Mucosa of descending colon (tissue), 3 donors: ENCODE measurements around the gene TMEM81. TPM values are rescaled to one million over a fixed set of nuclear protein-coding genes. Genes with fewer than 3 reads are reported as not detected.

ENCODE experiments used
- ATAC-seq: fragments of 200-7000 bp; cut with Tn5 transposase; one replicate; pipeline ENCODE4 v1.9.1; 2020; ENCODE audit warnings: mild to moderate bottlenecking, moderate library complexity
- DNase-seq, 3 donors: peaks; one replicate each; pipeline ENCODE4 v3.0.0-alpha.2; 2020
- H3K36me3 ChIP-seq: fragments of 200-600 bp; one replicate; pipeline ENCODE4 v1.8.0; 2021; ENCODE audit warnings: low read depth, mild to moderate bottlenecking
- H3K4me1 ChIP-seq: fragments of 200-600 bp; one replicate; pipeline ENCODE4 v1.8.0; 2021; ENCODE audit warnings: low read depth, mild to moderate bottlenecking
- H3K4me3 ChIP-seq: fragments of 200-600 bp; one replicate; pipeline ENCODE4 v1.8.0; 2021; ENCODE audit warnings: mild to moderate bottlenecking
- H3K9me3 ChIP-seq: fragments of 200-600 bp; one replicate; pipeline ENCODE4 v1.8.0; 2021; ENCODE audit warnings: mild to moderate bottlenecking
- CTCF ChIP-seq: fragments of 200-600 bp; IDR thresholded peaks from one replicate; pipeline ENCODE4 v1.8.0; 2022; ENCODE audit warnings: antibody characterized with exemption, mild to moderate bottlenecking
- intact Hi-C, 2 donors: fragments of 100-400 bp; cut with DNase I in 1 of 2; cut with micrococcal nuclease in 1 of 2; formaldehyde crosslinking; loops; one replicate each; pipeline versions ENCODE4 v1.11.0 to v1.11.1; 2022; cut with DNase I, micrococcal nuclease
- total RNA-seq, 3 donors: library from RNA; stranded (reverse); fragmentation: NEBNext Ultra II Directional in 2 of 3; extraction: Animal tissue kit (Norgen Biotek cat#: 25700) in 2 of 3; gene quantifications; one replicate each; pipeline versions ENCODE4 v1.2.1 to v1.2.4, GENCODE V29; 2021 to 2023
- donor health status: DM: no; HTN: no; CAD: no; lungs with moderate emphysema.
- donor health status: DM: no; HTN: no; CAD: no.
- donor health status: DM: no; HTN: yes; CAD: no.

Gene TMEM81
- total RNA-seq, 3 donors from 2014 or later: 1.9 to 3.8 (median 2.3) TPM

DNA sequence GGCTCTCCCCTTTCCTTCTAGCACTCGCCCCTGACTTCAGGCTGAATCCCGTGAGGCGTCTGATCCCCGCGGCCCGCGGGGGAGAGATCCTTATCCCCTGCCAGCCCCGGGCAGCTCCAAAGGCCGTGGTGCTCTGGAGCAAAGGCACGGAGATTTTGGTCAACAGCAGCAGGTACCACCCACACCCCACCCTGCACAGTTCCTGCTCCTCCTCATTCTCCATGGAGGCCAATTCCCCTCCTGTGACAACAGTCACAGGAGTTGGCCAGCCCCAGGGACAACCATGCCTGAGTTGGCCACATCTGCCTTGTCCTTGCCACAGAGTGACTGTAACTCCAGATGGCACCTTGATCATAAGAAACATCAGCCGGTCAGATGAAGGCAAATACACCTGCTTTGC lies 20.0 kb downstream of the TMEM81 start:
- DNase-seq (no peak), ATAC-seq (no peak)
- Histone ChIP-seq H3K9me3 (no peaks in the 10 kb centered on the region), H3K4me3 (no peak overlapping the region), H3K4me1 (peaks cover 2% of the 10 kb centered on the region), H3K36me3 (no peaks in the 10 kb centered on the region)
- intact Hi-C loops: loop anchor here (5.0 kb wide), 1 partner anchor 77 kb away; no protein-coding TSS in a partner anchor
- TF ChIP-seq CTCF: no peak

- no peak for ATAC-seq
- DNase-seq: no peak
- Histone ChIP-seq H3K4me3 (no peak overlapping the region), H3K4me1 (peaks cover 2% of the 10 kb centered on the region), H3K36me3 (no peaks in the 10 kb centered on the region), H3K9me3 (no peaks in the 10 kb centered on the region)
- no peak for TF ChIP-seq CTCF
- intact Hi-C loops: loop anchor here (5.0 kb wide), 1 partner anchor 76 kb away; no protein-coding TSS in a partner anchor
These were observed 21.4 kb downstream of the TMEM81 start for GRCh38 chr1:205062895-205063294.

DNA sequence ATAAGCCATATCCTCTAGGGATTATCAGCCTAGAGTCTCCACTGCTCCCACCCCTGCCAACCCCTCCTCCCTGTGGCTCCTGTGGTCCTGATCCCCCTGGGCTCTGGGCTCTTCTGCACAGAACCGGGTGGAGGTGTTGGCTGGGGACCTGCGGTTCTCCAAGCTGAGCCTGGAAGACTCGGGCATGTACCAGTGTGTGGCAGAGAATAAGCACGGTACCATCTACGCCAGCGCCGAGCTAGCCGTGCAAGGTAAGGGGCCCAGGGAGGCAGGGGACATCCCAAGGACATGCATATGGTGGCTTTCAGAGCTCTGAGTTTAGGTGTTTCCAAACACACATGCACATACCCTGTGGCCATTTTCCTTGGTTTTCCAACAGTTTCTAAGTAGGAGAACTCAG lies 21.9 kb downstream of the TMEM81 start:
- Histone ChIP-seq H3K9me3 (no peaks in the 10 kb centered on the region), H3K4me1 (peaks cover 2% of the 10 kb centered on the region), H3K36me3 (no peaks in the 10 kb centered on the region), H3K4me3 (no peak overlapping the region)
- intact Hi-C loops: loop anchor here (5.0 kb wide), 1 partner anchor 75 kb away; no protein-coding TSS in a partner anchor
- no peak for ATAC-seq
- no peak for DNase-seq
- no peak for TF ChIP-seq CTCF

- ATAC-seq (peak; percentile 80), DNase-seq (peak in 2 of 3 donors; percentile 80 to 86)
- H3K4me1 ChIP-seq: peaks cover 2% of the 10 kb centered on the region
- intact Hi-C loops: loop anchor here (5.0 kb wide), 1 partner anchor 74 kb away; no protein-coding TSS in a partner anchor
- no peaks in the 10 kb centered on the region for H3K9me3 ChIP-seq
- peak; percentile 74 for TF ChIP-seq CTCF
- H3K36me3 ChIP-seq: no peaks in the 10 kb centered on the region
- no peak overlapping the region for H3K4me3 ChIP-seq
These were observed 22.6 kb downstream of the TMEM81 start for GRCh38 chr1:205061665-205062069.

DNA sequence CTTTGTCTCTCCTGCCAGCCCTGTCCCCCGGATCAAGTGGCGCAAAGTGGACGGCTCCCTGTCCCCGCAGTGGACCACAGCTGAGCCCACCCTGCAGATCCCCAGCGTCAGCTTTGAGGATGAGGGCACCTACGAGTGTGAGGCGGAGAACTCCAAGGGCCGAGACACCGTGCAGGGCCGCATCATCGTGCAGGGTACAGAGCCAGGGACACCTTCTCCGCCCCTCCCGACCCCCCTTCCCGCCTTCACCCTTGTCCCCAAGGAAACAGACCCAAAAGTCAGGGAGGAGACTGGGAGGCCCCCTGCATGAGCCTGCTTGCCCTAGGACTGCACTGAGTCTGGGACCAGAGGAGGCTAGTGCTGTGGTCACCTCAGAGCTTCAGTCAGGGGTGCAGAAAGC lies 23.0 kb downstream of the TMEM81 start:
- ATAC-seq (no peak), DNase-seq (no peak)
- H3K9me3 ChIP-seq: no peaks in the 10 kb centered on the region
- no peak overlapping the region for H3K4me3 ChIP-seq
- H3K4me1 ChIP-seq: peaks cover 2% of the 10 kb centered on the region
- intact Hi-C loops: loop anchor here (5.0 kb wide), 1 partner anchor 74 kb away; no protein-coding TSS in a partner anchor
- no peak for TF ChIP-seq CTCF
- no peaks in the 10 kb centered on the region for H3K36me3 ChIP-seq

DNA sequence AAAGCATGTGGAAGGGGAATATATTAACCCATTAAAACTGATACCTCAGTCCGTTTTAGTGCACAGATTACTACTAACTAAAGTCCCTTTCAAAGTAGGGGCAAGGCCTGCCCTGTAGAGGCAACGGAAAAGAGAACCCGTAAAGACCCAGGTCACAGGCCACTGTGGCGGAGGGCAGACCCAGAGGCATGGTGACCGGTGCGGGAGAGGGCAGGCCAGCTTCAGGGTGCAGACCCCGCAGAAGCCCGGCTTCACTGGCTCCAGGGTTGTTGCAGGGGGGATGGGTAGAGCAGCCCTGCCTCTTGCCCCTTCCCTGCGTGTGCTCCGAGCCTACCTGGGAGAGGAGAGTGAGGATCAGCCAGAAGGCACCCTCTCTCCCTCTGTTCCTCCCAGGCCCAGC lies 23.5 kb downstream of the TMEM81 start:
- H3K36me3 ChIP-seq: no peaks in the 10 kb centered on the region
- peaks cover 2% of the 10 kb centered on the region for H3K4me1 ChIP-seq
- intact Hi-C loops: loop anchor here (5.0 kb wide), 1 partner anchor 73 kb away; no protein-coding TSS in a partner anchor
- DNase-seq: no peak
- H3K9me3 ChIP-seq: no peaks in the 10 kb centered on the region
- H3K4me3 ChIP-seq: no peak overlapping the region
- no peak for ATAC-seq
- no peak for TF ChIP-seq CTCF
